Activated CD4-positive, alpha-beta T cell treated with anti-CD3 and anti-CD28 coated beads for 24 hours (primary cell): Measurements from ENCODE around the gene PGS1.

ENCODE experiments used
- DNase-seq, 2 donors: peaks; one replicate each; pipeline ENCODE4 v3.0.0-alpha.2; 2020; ENCODE audit warnings: low read depth in 2 of 2

PGS1 gene

GRCh38 chr17:78426293-78426879 lies 47.9 kb downstream of the PGS1 start:
- DNase-seq: no peak

GRCh38 chr17:78427140-78427539 lies 48.7 kb downstream of the PGS1 start:
- DNase-seq: no peak

GRCh38 chr17:78428025-78428575 lies 49.7 kb downstream of the PGS1 start:
- DNase-seq: no peak

- DNase-seq: no peak
Observed at GRCh38 chr17:78428836-78429617, 50.6 kb downstream of the PGS1 start.

- DNase-seq: no peak
Observed at GRCh38 chr17:78429618-78429995, 51.2 kb downstream of the PGS1 start.

- DNase-seq: no peak
Observed at GRCh38 chr17:78430892-78431691, 52.6 kb downstream of the PGS1 start.

GRCh38 chr17:78431692-78431958 lies 53.2 kb downstream of the PGS1 start:
- no peak for DNase-seq

- DNase-seq: no peak
Observed at GRCh38 chr17:78432226-78433012, 54.0 kb downstream of the PGS1 start.

GRCh38 chr17:78433013-78433727 lies 54.7 kb downstream of the PGS1 start:
- DNase-seq: no peak

GRCh38 chr17:78433780-78434335 lies 55.4 kb downstream of the PGS1 start:
- DNase-seq: no peak

GRCh38 chr17:78434455-78435329 lies 56.2 kb downstream of the PGS1 start:
- no peak for DNase-seq

GRCh38 chr17:78435330-78436005 lies 57.0 kb downstream of the PGS1 start:
- no peak for DNase-seq

- no peak for DNase-seq
Observed at GRCh38 chr17:78437508-78438169, 59.2 kb downstream of the PGS1 start.

- DNase-seq: no peak
Observed at GRCh38 chr17:78438271-78438691, 59.8 kb downstream of the PGS1 start.

- DNase-seq: no peak
Observed at GRCh38 chr17:78438694-78439325, 60.4 kb downstream of the PGS1 start.

GRCh38 chr17:78441271-78441971 lies 63.0 kb downstream of the PGS1 start:
- no peak for DNase-seq

GRCh38 chr17:78442648-78443218 lies 64.3 kb downstream of the PGS1 start:
- DNase-seq: no peak
